SU-DHL-6 (cell line): Measurements from ENCODE around the gene MMEL1.

Experiments used
- CTCF ChIP-seq: fragments of 200-600 bp; sonication (generic); IDR thresholded peaks from one replicate; pipeline ENCODE4 v1.5.1; 2017; ENCODE audit warnings: antibody characterized with exemption, mild to moderate bottlenecking, low read length, moderate library complexity; ENCODE audit not compliant: insufficient read depth, poor library complexity, severe bottlenecking
- EZH2phosphoT487 ChIP-seq: fragments of 200-600 bp; sonication (generic), shearing (Covaris generic); conservative IDR thresholded peaks from 2 replicates; pipeline ENCODE4 v1.6.1; 2018; ENCODE audit warnings: mild to moderate bottlenecking, antibody characterized with exemption, low read length, moderate library complexity, mixed read lengths

GRCh38 chr1:2604156-2604843 lies 28.5 kb downstream of the MMEL1 start:
- TF ChIP-seq CTCF (no peak), EZH2phosphoT487 (no peak)
